ENCODE results near the gene NPY4R2. TPM values are rescaled to one million over a fixed set of nuclear protein-coding genes. Genes with fewer than 3 reads are reported as not detected.
"Not testable (repeated sequence)": the region's sequence is repeated elsewhere in the genome, so short reads cannot be mapped to it uniquely, and the experiment has no call there.

The NPY4R2 gene
- total and polyA plus RNA-seq, 7 experiments from 2014 or later, result not detected

DNA sequence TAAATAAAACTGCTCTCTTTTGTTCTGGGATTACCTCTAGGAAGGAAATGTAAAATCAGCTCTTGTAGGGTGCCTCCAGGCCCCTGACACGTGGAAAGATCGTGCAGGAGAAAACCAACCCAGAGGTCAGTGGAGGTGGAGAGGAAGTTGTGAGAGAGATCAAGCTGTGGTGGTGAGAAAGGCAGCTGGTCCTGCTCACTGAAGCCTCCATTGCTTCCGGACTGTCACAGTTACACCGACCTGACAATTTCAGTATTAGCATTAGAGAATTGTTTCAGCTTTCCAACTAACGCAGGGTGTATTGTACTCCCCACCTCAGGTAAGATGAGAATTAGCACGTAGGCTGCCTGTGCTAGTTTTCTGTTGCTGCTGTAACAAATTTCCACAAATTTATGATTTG, 50.5 kb downstream of the NPY4R2 start:
- H3K27me3 Mint-ChIP-seq; H3K36me3 Mint-ChIP-seq; H3K9me3 ChIP-seq (ENCODE audit: control insufficient read depth in 2 of 3, low read length in 3 of 3); CTCF ChIA-PET; intact Hi-C loops (cut with micrococcal nuclease); H3K9me3 Mint-ChIP-seq; H3K27ac Mint-ChIP-seq; ATAC-seq; H3K27me3 ChIP-seq (ENCODE audit: control insufficient read depth in 2 of 2, insufficient read depth in 2 of 2, low read length in 2 of 2); DNase-seq; H3K4me1 Mint-ChIP-seq; H3K36me3 ChIP-seq (ENCODE audit: control insufficient read depth in 2 of 3, insufficient read depth in 3 of 3, low read length in 3 of 3); H3K4me3 ChIP-seq (ENCODE audit: low read length); H3K4me1 ChIP-seq (ENCODE audit: control insufficient read depth in 2 of 2, insufficient read depth in 2 of 2, low read length in 2 of 2); H3K4me3 Mint-ChIP-seq; H3K27ac ChIP-seq (ENCODE audit: low read depth, low read length); POLR2A ChIA-PET: not testable (repeated sequence)

GRCh38 chr10:47970047-47970446, 51.6 kb downstream of the NPY4R2 start:
- H3K4me1 ChIP-seq (ENCODE audit: control insufficient read depth in 2 of 2, insufficient read depth in 2 of 2, low read length in 2 of 2); H3K36me3 ChIP-seq (ENCODE audit: control insufficient read depth in 2 of 3, insufficient read depth in 3 of 3, low read length in 3 of 3); H3K4me1 Mint-ChIP-seq; H3K27ac ChIP-seq (ENCODE audit: low read depth, low read length); intact Hi-C loops (cut with micrococcal nuclease); POLR2A ChIA-PET; H3K36me3 Mint-ChIP-seq; H3K4me3 ChIP-seq (ENCODE audit: low read length); DNase-seq; H3K9me3 Mint-ChIP-seq; H3K27ac Mint-ChIP-seq; ATAC-seq; CTCF ChIA-PET; H3K4me3 Mint-ChIP-seq; H3K27me3 Mint-ChIP-seq; H3K27me3 ChIP-seq (ENCODE audit: control insufficient read depth in 2 of 2, insufficient read depth in 2 of 2, low read length in 2 of 2); H3K9me3 ChIP-seq (ENCODE audit: control insufficient read depth in 2 of 3, low read length in 3 of 3): not testable (repeated sequence)

- H3K27ac ChIP-seq (ENCODE audit: low read depth, low read length); H3K27me3 ChIP-seq (ENCODE audit: control insufficient read depth in 2 of 2, insufficient read depth in 2 of 2, low read length in 2 of 2); POLR2A ChIA-PET; H3K36me3 Mint-ChIP-seq; H3K36me3 ChIP-seq (ENCODE audit: control insufficient read depth in 2 of 3, insufficient read depth in 3 of 3, low read length in 3 of 3); ATAC-seq; H3K9me3 Mint-ChIP-seq; CTCF ChIA-PET; H3K4me1 ChIP-seq (ENCODE audit: control insufficient read depth in 2 of 2, insufficient read depth in 2 of 2, low read length in 2 of 2); H3K27me3 Mint-ChIP-seq; H3K4me3 Mint-ChIP-seq; H3K27ac Mint-ChIP-seq; H3K9me3 ChIP-seq (ENCODE audit: control insufficient read depth in 2 of 3, low read length in 3 of 3); DNase-seq; H3K4me1 Mint-ChIP-seq; H3K4me3 ChIP-seq (ENCODE audit: low read length); intact Hi-C loops (cut with micrococcal nuclease): not testable (repeated sequence)
These were observed 53.1 kb downstream of the NPY4R2 start for GRCh38 chr10:47971598-47971997.

DNA sequence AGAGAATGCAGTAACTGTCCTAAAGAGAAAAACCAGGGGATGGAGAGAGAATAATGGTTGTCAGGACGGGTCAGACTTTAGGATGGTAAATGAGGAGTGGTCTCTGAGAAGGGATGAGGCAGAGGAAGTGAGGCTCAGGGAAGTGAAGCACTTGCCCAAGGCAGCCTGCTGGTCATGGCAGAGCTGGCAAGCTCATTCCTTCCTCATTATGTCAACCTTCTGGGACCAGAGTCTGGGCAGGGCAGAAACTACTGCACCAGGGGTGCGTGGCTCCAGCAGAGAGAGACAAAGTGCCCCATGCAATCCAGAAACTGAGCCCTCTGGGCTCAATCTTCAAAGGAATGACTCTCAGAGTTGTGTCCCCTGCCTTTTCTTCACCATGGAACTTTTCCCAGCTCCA, 53.6 kb downstream of the NPY4R2 start:
- CTCF ChIA-PET; H3K4me1 Mint-ChIP-seq; H3K36me3 Mint-ChIP-seq; POLR2A ChIA-PET; ATAC-seq; H3K27ac Mint-ChIP-seq; H3K27me3 Mint-ChIP-seq; H3K4me1 ChIP-seq (ENCODE audit: control insufficient read depth in 2 of 2, insufficient read depth in 2 of 2, low read length in 2 of 2); H3K4me3 ChIP-seq (ENCODE audit: low read length); H3K36me3 ChIP-seq (ENCODE audit: control insufficient read depth in 2 of 3, insufficient read depth in 3 of 3, low read length in 3 of 3); H3K27ac ChIP-seq (ENCODE audit: low read depth, low read length); H3K27me3 ChIP-seq (ENCODE audit: control insufficient read depth in 2 of 2, insufficient read depth in 2 of 2, low read length in 2 of 2); intact Hi-C loops (cut with micrococcal nuclease); H3K4me3 Mint-ChIP-seq; H3K9me3 ChIP-seq (ENCODE audit: control insufficient read depth in 2 of 3, low read length in 3 of 3); H3K9me3 Mint-ChIP-seq; DNase-seq: not testable (repeated sequence)

Other genes with a start within 250 kb of the NPY4R2 start
- gene SYT15B, start 155.1 kb upstream of the NPY4R2 start, total RNA-seq, result under 1 TPM in 3 of 5 experiments, not detected in 2; 0.12 to 0.24 (median 0.17) TPM
- not detected for gene SYT15B, start 155.1 kb upstream of the NPY4R2 start, polyA plus RNA-seq
- not detected for gene FAM25C, start 81.1 kb downstream of the NPY4R2 start, total RNA-seq
- not detected for gene FAM25C, start 81.1 kb downstream of the NPY4R2 start, polyA plus RNA-seq

Data from naive thymus-derived CD4-positive, alpha-beta T cell (primary cell).